Activated CD8-positive, alpha-beta memory T cell treated with anti-CD3 and anti-CD28 coated beads for 36 hours (primary cell): ENCODE results near the gene SELENOM. TPM values are rescaled to one million over a fixed set of nuclear protein-coding genes. Genes with fewer than 3 reads are reported as not detected.

Experiments
- CTCF ChIA-PET: fragments of 350-600 bp; sonication (Branson Sonifier 250); formaldehyde crosslinking; loops from one replicate; lab custom pipeline; 2021; ENCODE audit warnings: antibody characterized with exemption; lab: Charles Lee
- POLR2A ChIA-PET: fragments of 350-600 bp; sonication (Branson Sonifier 250); formaldehyde crosslinking; loops from one replicate; lab custom pipeline; 2021; ENCODE audit warnings: antibody characterized with exemption; lab: Charles Lee
- total RNA-seq, 2 experiments: library from RNA; stranded (reverse); gene quantifications; one replicate each; pipeline ENCODE4 v1.2.3, GENCODE V29; 2021

The SELENOM gene, protein sequence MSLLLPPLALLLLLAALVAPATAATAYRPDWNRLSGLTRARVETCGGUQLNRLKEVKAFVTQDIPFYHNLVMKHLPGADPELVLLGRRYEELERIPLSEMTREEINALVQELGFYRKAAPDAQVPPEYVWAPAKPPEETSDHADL
- 1 to 10 TPM; 7.4 to 8.0 TPM for total RNA-seq

DNA sequence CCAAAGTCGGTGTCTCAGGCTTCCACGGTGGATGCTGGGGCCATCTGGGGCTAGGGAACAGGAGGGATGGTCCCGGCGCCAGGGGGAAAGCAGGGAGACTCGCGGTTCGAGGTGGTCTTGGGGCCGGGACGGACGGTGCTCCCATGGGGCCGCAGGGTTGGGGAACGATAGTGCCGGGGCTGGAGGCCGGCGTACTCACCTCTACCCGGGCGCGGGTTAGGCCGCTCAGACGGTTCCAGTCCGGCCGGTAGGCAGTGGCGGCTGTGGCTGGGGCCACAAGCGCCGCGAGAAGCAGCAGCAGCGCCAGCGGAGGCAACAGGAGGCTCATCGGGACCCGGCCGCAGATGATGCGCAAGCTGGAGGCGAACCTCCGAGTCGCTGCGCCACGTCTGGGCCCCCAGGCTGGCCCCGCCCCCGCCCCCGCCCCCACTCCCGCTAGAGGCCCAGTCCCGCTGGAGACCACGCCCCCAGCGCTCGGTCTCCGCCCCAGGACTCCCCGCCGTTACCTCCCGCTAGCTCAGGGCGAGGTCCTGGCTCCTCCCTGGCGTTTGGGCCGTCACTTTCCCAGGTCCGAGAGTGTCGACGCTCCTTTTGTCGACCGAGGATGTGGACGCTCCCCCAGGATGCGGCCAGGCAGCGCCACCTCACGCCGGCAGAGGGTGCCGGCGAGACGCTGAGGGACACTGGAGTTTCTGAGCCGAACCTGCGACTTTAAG is at the start of gene SELENOM:
SELENOM (minus strand) TSS at position 391 of the 716 bp plus-strand sequence; CDS start at position 328, 63 bp downstream.
- POLR2A ChIA-PET = interaction anchor here (0.6 to 1.5 kb wide), 7 partner anchors 22 to 138 kb away, joined by 3 to 8 read pairs (median 3); partner anchors contain the start of gene LIMK2
- CTCF ChIA-PET = interaction anchor here (0.8 to 1.7 kb wide), 8 partner anchors 17 to 146 kb away, joined by 3 to 11 read pairs (median 4); no protein-coding TSS in a partner anchor

DNA sequence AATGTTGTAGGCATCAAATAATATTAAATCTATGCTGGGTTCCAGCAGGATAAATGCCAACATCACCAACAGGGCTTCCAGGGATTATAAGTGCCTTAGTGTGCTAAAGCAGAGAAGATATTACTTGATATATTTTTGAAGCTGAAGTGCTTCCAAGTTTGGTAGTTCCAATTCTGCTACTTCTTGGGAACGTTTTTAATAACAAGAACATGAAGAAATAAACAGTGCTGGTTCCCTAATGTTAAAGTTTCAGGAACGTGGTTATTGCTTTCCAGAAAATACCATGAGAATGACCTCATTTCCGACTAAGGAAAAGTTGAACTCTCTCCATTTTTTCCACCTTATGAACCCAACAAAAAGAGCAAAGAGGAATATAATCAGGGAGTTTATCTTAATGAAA is 48.1 kb upstream of the SELENOM start:
- POLR2A ChIA-PET = no interaction called here
- CTCF ChIA-PET = interaction anchor here (1.2 kb wide), 1 partner anchor 57 kb away, joined by 4 read pairs; the partner anchor contains the start of gene LIMK2

DNA sequence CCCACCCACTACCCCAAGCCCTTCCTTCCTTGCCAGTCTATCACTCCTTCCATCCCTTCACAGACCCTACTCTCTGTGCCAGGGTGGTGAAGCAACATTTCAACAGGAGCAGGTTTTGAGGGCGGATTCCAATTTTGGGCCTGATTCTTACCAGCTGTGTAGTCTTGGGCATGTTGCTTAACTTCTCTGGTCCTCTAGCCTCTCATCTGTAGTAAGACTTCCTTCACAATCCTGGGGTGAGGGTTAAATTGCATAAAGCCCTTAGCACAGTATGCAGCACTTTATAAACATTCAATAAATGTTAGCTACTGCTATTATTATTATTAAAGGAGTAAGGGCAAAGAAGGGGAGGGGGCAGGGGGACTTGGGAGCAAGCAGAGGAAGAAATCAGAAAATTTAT is 47.6 kb upstream of the SELENOM start:
- ChIA-PET CTCF (no interaction called here), POLR2A (interaction anchor here (0.6 kb wide), 1 partner anchor 92 kb away, joined by 3 read pairs; no protein-coding TSS in a partner anchor)

DNA sequence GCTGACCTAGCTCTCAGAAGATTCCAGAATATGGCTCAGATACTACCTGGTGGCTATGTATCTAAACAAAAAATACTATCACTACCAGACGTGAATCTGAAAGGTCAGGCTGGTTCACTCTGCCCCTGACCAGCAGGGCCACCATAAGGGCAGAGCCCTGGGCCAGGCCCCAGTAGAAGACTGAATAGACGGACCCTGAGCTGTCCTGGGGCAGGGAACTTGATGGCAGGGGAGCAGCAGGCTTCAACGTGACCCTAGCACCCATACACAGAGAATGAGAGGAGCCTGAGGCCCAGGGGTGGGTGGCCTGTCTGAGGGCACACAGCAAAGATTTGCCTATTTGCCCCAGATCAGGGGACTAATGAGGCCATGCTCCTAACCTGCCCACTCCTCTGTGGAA is 46.0 kb upstream of the SELENOM start:
- CTCF ChIA-PET = interaction anchor here (0.8 to 1.6 kb wide), 2 partner anchors 10 to 13 kb away, joined by 3 read pairs; partner anchors contain the start of gene PLA2G3

DNA sequence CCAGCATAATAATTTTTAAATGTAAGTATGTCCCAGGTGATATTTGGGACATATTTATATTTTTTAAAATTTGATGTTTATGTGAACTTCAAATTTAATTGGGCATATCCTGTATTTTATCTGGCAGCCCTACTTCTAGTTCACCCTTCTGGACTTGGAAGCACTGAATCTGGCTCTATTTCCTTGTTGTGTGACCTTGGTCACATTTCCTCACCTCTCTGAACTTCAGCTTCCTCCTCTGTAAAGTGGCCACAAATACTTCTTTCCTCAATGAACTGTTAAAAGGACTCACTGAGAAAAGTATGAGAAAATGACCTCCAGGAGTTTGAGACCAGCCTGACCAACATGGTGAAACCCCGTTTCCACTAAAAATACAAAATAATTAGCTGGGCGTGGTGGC is 44.5 kb upstream of the SELENOM start:
- CTCF ChIA-PET = no interaction called here

More for the DNA sequence above, 46.0 kb upstream of the SELENOM start:
- POLR2A ChIA-PET = interaction anchor here (0.6 kb wide), 1 partner anchor 113 kb away, joined by 4 read pairs; no protein-coding TSS in a partner anchor

DNA sequence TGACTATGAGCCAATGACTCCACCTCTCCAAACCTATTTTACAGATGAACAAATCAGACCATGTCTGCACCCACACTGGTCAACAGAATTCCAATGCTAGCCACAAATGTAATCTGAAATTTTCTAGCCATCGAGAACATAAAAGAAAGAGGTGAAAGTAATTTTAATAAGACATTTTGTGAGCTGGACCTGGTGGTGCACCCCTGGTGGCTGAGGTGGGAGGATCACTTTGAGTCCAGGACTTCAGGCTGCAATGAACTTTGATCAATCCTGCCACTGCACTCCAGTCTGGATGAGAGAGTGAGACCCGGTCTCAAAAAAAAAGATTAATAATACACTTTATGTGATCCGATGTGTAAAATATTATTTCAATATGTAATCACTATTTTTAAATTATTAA is 43.2 kb upstream of the SELENOM start:
- POLR2A ChIA-PET = no interaction called here
- CTCF ChIA-PET = no interaction called here

More for the DNA sequence above, 44.5 kb upstream of the SELENOM start:
- POLR2A ChIA-PET = no interaction called here

DNA sequence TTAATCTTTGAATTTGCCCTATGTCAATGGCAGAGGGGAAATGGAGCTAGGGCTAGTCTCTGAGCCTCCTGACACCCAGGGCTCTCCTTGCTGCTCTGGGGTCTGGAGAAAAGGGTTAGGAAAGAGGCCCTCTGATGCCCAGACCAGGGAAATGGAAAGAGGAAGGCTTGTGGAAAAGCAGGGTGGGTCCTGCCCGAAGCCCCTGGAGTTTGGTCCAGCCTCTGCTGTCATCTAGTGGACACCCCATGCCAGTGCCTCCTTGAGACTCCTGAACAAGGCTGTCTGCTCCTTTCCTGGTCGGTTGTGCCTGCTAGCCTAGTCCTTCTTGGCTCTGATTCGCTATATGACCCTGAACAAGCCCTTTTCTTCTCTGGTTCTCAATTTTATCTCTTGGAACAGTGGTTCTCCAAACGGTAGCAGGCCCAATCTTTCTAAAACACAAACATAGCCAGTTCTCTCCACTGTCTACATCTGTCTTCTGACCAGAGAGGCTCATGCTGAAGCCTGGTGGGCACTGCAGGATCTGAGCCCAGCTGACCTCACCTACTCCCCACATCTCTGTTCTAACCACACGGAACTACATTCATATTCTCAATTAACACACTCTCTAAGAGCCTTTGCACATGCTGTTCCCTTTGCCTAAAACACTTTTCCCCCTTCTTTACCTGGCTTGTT is 41.7 kb upstream of the SELENOM start:
- CTCF ChIA-PET = interaction anchor here (0.7 to 1.4 kb wide), 4 partner anchors 10 to 203 kb away, joined by 3 to 4 read pairs (median 3); partner anchors contain the start of gene RNF185
- POLR2A ChIA-PET = no interaction called here

DNA sequence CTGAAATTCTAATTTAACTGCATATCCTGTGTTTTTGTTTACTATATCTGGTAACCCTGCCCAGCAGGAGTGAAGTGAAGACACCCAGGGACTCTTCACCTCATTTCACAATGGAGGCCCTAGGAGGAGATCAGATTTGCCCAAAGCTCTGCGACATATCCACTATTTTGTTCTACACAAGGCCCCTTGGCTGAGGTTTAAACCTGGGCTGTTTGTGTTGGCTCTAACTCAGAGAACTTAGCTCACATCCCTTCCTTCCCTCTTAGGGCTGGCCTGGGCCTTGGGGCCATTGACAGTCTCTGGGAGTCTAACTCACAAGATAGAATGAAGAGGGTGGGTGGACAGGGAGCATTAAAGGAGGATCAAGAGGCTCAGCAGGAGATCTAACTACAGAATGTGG is 41.1 kb upstream of the SELENOM start:
- ChIA-PET CTCF (interaction anchor here (0.7 to 1.4 kb wide), 3 partner anchors 14 to 203 kb away, joined by 3 read pairs; no protein-coding TSS in a partner anchor), POLR2A (no interaction called here)

DNA sequence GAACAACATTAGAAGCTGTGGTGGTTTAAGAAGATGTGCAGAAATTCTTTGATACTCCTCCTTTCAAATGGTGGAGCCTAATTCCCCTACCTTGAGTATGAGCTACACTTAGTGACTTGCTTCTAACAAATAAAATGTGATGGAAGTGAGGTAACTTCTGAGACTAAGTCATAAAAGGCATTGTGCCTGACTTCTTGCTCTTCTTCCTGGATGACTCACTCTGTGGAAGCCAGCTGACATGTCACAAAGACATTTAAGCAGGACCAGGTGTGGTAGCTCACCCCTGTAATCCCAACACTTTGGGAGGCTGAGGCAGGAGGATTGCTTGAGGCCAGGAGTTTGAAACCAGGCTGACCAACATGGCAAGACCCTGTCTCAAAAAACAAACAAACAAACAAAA is 36.9 kb upstream of the SELENOM start:
- POLR2A ChIA-PET = no interaction called here
- CTCF ChIA-PET = interaction anchor here (0.6 to 1.1 kb wide), 2 partner anchors 9 to 15 kb away, joined by 3 read pairs; no protein-coding TSS in a partner anchor

DNA sequence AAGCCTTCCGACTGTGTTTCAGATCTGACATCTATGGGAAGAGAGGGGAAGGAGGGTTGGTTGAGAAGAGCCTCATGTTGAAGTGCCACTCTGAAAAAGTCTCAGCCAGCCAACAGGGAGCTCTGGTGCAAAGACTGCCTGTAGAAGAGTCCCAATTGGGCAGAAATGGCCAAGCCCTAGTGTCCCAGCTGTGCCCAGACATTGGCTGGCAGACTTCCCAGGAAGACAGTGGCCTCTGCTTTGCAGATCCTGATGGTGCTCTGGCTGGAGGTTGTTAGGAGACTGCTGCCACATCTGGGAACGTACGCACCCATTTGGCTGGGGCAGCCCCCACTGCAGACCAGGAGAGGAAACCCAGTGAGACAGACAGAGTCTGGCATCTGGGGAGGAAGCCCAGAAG is 36.2 kb upstream of the SELENOM start:
- POLR2A ChIA-PET = interaction anchor here (0.6 kb wide), 1 partner anchor 23 kb away, joined by 3 read pairs; no protein-coding TSS in a partner anchor
- CTCF ChIA-PET = interaction anchor here (0.6 to 1.1 kb wide), 2 partner anchors 9 to 16 kb away, joined by 3 read pairs; no protein-coding TSS in a partner anchor

DNA sequence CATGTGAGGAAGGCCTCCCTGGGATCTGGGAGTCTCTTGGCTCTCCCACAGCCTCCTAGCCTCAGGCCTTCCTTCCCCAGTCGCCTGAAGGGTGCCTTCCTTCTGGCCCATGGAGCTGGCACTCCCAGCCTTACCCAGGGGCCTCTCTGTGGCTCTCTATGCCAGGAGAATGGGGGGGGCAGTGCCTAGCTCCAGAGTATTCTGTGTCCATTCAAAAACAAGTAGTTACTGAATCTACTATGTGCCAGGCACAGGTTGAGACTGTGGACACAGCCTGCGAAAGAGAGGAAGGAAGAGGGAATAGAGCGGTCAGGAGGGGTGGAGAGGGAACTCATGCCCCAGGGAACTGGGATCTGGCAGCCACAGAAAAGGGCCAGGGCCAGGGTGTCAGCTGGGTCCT is 35.7 kb upstream of the SELENOM start:
- CTCF ChIA-PET = no interaction called here
- POLR2A ChIA-PET = interaction anchor here (0.6 kb wide), 1 partner anchor 23 kb away, joined by 3 read pairs; no protein-coding TSS in a partner anchor

DNA sequence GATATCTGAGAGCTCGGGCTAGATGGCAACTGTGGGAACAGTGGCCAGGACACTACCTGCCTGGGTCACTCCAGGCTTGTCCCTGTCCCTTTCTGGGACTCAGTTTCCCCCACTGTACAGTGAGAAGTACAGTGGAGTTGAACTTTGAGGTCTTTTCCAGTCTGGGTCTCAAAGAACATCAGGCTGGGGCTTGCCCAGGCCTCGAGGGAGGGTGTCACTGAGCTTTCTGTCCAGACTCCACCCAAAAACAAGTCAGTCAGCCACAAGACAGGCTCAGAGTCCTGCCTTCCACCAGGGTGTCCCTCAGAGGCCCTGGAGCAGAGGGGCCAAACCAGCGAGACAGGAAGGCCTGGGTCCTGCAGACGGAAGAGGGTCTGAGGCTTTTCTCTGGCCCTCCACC is 34.9 kb upstream of the SELENOM start:
- ChIA-PET CTCF (no interaction called here), POLR2A (no interaction called here)

DNA sequence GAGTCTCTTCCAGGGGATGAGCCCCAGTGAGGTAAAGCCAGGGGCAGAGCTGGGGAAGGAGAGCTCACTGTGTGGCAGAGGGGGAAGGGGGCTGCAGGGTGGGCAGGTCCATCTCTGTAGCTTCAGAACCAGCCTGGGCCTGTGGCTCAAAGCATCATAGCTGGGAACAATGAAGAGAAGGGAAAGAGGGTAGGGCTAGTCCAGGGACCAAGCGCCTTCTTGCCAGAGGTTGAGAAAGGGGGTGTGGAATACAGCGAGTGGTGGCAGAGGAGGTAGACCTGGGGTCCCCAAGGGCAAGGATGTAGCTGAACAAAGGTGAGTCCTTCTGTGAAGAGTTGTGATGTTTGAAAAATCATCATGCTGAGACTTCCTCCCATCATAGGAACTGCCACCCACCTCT is 34.2 kb upstream of the SELENOM start:
- ChIA-PET CTCF (no interaction called here), POLR2A (no interaction called here)

DNA sequence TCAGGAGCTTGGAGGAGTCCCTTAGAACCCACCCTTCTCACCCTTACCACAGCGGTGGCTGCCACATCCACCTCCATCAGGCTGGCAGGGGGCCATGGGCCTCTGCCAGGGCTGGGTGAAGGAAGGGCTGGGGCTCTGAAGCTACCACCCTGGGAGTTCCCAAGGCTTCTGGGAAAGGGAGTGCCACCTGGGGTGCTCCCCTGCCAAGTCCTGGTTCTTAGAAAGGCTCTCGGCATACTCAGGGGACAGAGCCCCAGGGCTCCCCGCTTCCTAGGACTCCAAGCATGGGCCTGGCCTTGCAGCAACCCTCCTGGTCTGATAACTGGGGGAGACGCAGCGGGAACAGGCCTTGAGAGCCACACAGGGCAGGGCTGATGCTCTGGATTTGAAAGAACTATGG is 33.4 kb upstream of the SELENOM start:
- ChIA-PET CTCF (interaction anchor here (0.8 to 1.0 kb wide), 2 partner anchors 13 to 16 kb away, joined by 3 read pairs; no protein-coding TSS in a partner anchor), POLR2A (no interaction called here)

DNA sequence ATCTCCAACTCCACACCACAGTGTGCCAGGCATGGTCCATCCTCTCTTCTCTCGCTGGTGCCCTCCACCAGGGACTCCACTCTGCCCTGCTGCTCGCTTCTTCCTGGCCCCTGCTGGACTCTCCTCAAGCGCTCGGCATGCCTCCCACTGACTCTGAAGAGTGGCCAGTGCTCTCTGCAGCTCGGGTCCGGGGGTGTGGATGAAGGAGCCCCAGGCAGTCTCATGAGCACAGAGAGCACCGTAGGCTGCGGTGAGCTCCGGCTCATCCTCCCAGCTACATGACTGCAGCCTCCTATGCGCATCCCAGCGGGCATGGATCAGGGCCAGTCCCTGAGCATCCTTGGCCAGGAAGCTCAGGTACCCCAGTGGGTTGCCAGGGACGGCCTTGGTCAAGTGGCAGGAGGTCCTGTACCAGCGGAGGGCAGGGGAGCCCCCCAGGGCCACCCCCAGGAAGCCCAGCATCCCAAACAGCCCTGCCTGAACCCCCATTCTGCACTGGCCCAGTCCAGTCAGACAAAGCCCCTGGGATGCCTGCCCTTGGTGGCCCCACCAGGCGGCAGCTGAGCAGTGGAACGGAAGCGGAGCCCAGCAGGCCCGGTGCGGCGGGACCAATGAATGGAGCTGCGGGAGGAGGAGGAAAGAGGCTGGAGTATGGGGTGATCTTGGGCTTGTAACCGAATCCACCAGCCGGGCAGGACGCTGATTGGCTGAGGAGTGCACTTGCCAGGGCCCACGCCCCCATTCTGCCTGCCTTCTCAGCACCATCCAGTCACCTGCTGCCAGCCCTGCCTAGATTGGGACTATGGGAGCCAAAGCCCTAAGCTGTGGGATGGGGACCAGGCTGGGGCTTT is 32.7 kb upstream of the SELENOM start, which contains the start of gene PLA2G3:
PLA2G3 (minus strand) TSS at position 643 of the 851 bp plus-strand sequence; CDS start at position 489, 154 bp downstream.
- ChIA-PET CTCF (interaction anchor here (0.8 to 1.0 kb wide), 2 partner anchors 14 to 16 kb away, joined by 3 read pairs; no protein-coding TSS in a partner anchor), POLR2A (no interaction called here)

DNA sequence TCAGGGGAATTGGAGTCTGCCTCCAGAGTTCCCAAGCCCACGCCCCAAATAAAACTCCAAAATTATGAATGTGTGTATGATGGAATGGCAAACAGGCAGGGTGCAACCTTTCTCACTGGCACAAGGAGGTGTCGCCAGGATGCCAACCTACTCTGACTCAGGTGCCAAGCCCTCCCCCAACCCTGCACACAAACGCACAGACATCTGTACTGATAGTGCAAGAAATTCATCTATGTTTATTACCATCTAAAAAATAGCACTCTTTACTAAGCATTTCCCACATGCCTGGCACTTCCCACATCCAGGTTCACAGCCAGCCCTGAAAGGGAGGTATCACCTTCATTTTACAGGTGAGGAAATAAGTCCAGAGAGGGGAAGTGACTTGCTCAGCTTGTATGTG is 31.7 kb upstream of the SELENOM start:
- ChIA-PET CTCF (no interaction called here), POLR2A (no interaction called here)

DNA sequence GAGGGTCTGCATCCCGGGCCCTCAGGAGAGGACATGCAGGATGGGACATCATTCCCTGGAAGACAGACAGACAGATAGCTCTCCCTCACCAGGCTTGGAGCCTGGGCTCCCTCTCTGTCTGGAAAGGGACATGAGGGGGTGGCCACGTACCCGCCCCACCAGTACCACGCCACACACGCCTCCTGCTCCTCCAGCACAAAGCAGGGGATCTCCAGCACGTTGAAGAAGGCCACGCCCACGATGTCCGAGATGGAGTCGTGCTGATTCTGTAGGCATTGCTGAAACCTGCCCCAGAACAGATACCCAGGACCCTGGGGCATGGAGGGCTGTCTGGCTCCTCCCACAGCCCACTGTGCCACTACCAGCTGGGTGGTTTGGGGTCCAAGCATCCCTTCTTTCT is 30.8 kb upstream of the SELENOM start:
- POLR2A ChIA-PET = no interaction called here
- CTCF ChIA-PET = no interaction called here

DNA sequence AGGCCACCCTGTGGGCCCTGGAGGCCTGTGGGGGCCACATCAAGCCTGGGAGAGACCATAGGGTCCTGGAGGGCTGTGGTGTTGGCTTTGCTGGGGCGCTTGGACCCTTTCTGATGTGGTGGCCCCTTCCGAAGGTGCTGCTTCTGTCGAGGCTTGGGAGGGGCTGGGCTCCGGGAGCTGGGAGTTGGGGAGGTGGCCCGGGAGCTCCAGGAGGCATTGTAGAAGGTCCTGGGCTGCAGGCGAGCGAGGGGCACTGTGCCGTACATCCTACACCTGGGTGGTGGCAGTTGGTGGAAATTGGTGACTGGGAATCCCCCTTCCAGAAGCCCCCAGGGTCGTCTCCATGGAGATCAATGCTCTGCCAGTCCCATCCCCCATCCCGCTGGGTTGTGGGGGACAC is 30.4 kb upstream of the SELENOM start:
- ChIA-PET POLR2A (no interaction called here), CTCF (no interaction called here)
